Naive thymus-derived CD8-positive, alpha-beta T cell (primary cell): ENCODE measurements around the gene CLNK. TPM values are rescaled to one million over a fixed set of nuclear protein-coding genes. Genes with fewer than 3 reads are reported as not detected.
"Not testable (repeated sequence)": the region's sequence is repeated elsewhere in the genome, so short reads cannot be mapped to it uniquely, and the experiment has no call there.

Experiments
- ATAC-seq, 2 donors: fragments of 150-1000 bp; cut with Tn5 transposase in 1 of 2; sonication (Bioruptor Pico), chemical (Tn5 transposase) in 1 of 2; 1 replicate in 1 of 2; 2 replicates in 1 of 2; pipeline ENCODE4 v1.10.0; 2021; ENCODE audit warnings: mild to moderate bottlenecking in 2 of 2, moderate library complexity in 2 of 2
- POLR2A ChIA-PET: fragments of 350-600 bp; sonication (Branson Sonifier 250); formaldehyde crosslinking; loops from one replicate; lab custom pipeline; 2021; ENCODE audit warnings: antibody characterized with exemption; lab: Charles Lee
- DNase-seq, 10 donors: peaks; one replicate each; pipeline versions ENCODE4 v3.0.0 to v3.0.0-alpha.2; 2020 to 2022
- H3K27ac Mint-ChIP-seq, 10 donors: one replicate each; pipeline ENCODE4 v1.8.0; 2020 to 2022; ENCODE audit warnings: mild to moderate bottlenecking in 10 of 10, mixed read lengths in 10 of 10, moderate library complexity in 4 of 10, inconsistent platforms in 1 of 10
- H3K27me3 Mint-ChIP-seq, 5 donors: one replicate each; pipeline ENCODE4 v1.8.0; 2021 to 2022; ENCODE audit warnings: mixed read lengths in 5 of 5
- H3K36me3 Mint-ChIP-seq, 3 donors: one replicate each; pipeline ENCODE4 v1.8.0; 2020 to 2022; ENCODE audit warnings: mixed read lengths in 3 of 3, mild to moderate bottlenecking in 2 of 3, inconsistent platforms in 1 of 3
- H3K4me1 Mint-ChIP-seq, 4 donors: one replicate each; pipeline ENCODE4 v1.8.0; 2021 to 2022; ENCODE audit warnings: mixed read lengths in 4 of 4
- H3K4me3 Mint-ChIP-seq, 10 donors: one replicate each; pipeline ENCODE4 v1.8.0; 2020 to 2022; ENCODE audit warnings: mild to moderate bottlenecking in 10 of 10, mixed read lengths in 10 of 10, moderate library complexity in 6 of 10, inconsistent platforms in 1 of 10
- H3K9me3 Mint-ChIP-seq, 9 donors: one replicate each; pipeline ENCODE4 v1.8.0; 2020 to 2022; ENCODE audit warnings: mixed read lengths in 9 of 9, mild to moderate bottlenecking in 3 of 9, inconsistent platforms in 1 of 9, moderate library complexity in 1 of 9
- polyA plus RNA-seq, 3 donors: library from polyadenylated mRNA; unstranded; fragments of 300-500 nt; fragmentation: Illumina TruSeq; gene quantifications; one replicate each; pipeline ENCODE4 v1.2.3, GENCODE V29; 2021
- total RNA-seq, 8 experiments: library from RNA in 2 of 8; stranded (reverse) in 2 of 8; gene quantifications; one replicate each; pipeline ENCODE4 v1.2.3 and lab custom pipeline; 2021 to 2026

Gene CLNK
- total and polyA plus RNA-seq, 5 experiments from 2014 or later: not detected

- DNase-seq (no peak), ATAC-seq (no peak)
- POLR2A ChIA-PET: no interaction called here
- Mint-ChIP-seq H3K36me3 (no peaks in the 10 kb centered on the region), H3K27ac (peak overlapping the region in 2 of 10 donors; percentile 22 to 58), H3K9me3 (no peaks in the 10 kb centered on the region), H3K4me1 (peaks cover 0 to 12% (median 3%) of the 10 kb centered on the region in 4 donors), H3K27me3 (peaks cover 0 to 20% (median 2%) of the 10 kb centered on the region in 5 donors), H3K4me3 (peak overlapping the region in 2 of 10 donors; percentile 23 to 72)
Observed at GRCh38 chr4:10577508-10578426, 106.8 kb downstream of the CLNK start.

- no peaks in the 10 kb centered on the region for H3K36me3 Mint-ChIP-seq
- peak in 1 of 2 donors; percentile 54 for ATAC-seq
- POLR2A ChIA-PET: no interaction called here
- peaks cover 0 to 20% (median 2%) of the 10 kb centered on the region in 5 donors for H3K27me3 Mint-ChIP-seq
- no peaks in the 10 kb centered on the region for H3K9me3 Mint-ChIP-seq
- peak overlapping the region in 4 of 10 donors; percentile 20 to 64 (median 58) for H3K27ac Mint-ChIP-seq
- H3K4me1 Mint-ChIP-seq: peaks cover 0 to 12% (median 3%) of the 10 kb centered on the region in 4 donors
- peak in 2 of 10 donors; percentile 17 to 19 for DNase-seq
- peak overlapping the region in 4 of 10 donors; percentile 50 to 72 (median 60) for H3K4me3 Mint-ChIP-seq
Observed at GRCh38 chr4:10577018-10577417, 107.5 kb downstream of the CLNK start.

GRCh38 chr4:10576236-10576635 lies 108.3 kb downstream of the CLNK start:
- H3K27ac Mint-ChIP-seq: no peak overlapping the region
- no peaks in the 10 kb centered on the region for H3K9me3 Mint-ChIP-seq
- H3K27me3 Mint-ChIP-seq: peaks cover 0 to 20% (median 2%) of the 10 kb centered on the region in 5 donors
- H3K36me3 Mint-ChIP-seq: no peaks in the 10 kb centered on the region
- DNase-seq (no peak), ATAC-seq (no peak)
- peak overlapping the region in 1 of 10 donors; percentile 41 for H3K4me3 Mint-ChIP-seq
- POLR2A ChIA-PET: no interaction called here
- H3K4me1 Mint-ChIP-seq: peaks cover 0 to 12% (median 3%) of the 10 kb centered on the region in 4 donors

- H3K27me3 Mint-ChIP-seq: peaks cover 0 to 20% (median 2%) of the 10 kb centered on the region in 5 donors
- H3K4me3 Mint-ChIP-seq: no peak overlapping the region
- no peak for ATAC-seq
- H3K9me3 Mint-ChIP-seq: no peaks in the 10 kb centered on the region
- H3K27ac Mint-ChIP-seq: peak overlapping the region in 1 of 10 donors; percentile 73
- H3K36me3 Mint-ChIP-seq: no peaks in the 10 kb centered on the region
- H3K4me1 Mint-ChIP-seq: peaks cover 0 to 12% (median 3%) of the 10 kb centered on the region in 4 donors
- POLR2A ChIA-PET: no interaction called here
- no peak for DNase-seq
Observed at GRCh38 chr4:10575414-10575813, 109.2 kb downstream of the CLNK start.

- Mint-ChIP-seq H3K4me1 (peaks cover 0 to 12% (median 3%) of the 10 kb centered on the region in 4 donors), H3K27me3 (peaks cover 0 to 16% (median 2%) of the 10 kb centered on the region in 5 donors)
- H3K4me3 Mint-ChIP-seq, DNase-seq, H3K36me3 Mint-ChIP-seq, H3K9me3 Mint-ChIP-seq, POLR2A ChIA-PET, ATAC-seq, H3K27ac Mint-ChIP-seq: not testable (repeated sequence)
Observed at GRCh38 chr4:10574553-10574952, 110.0 kb downstream of the CLNK start.

- Mint-ChIP-seq H3K36me3 (no peaks in the 10 kb centered on the region), H3K4me1 (peaks cover 3 to 8% (median 6%) of the 10 kb centered on the region in 4 donors), H3K27me3 (peaks cover 0 to 13% (median 2%) of the 10 kb centered on the region in 5 donors), H3K9me3 (no peaks in the 10 kb centered on the region), H3K27ac (no peak overlapping the region), H3K4me3 (no peak overlapping the region)
- DNase-seq (no peak), ATAC-seq (no peak)
- POLR2A ChIA-PET: no interaction called here
Observed at GRCh38 chr4:10571909-10572308, 112.7 kb downstream of the CLNK start.

GRCh38 chr4:10569491-10569890 lies 115.1 kb downstream of the CLNK start:
- Mint-ChIP-seq H3K27me3 (peaks cover 0 to 5% (median 2%) of the 10 kb centered on the region in 5 donors), H3K27ac (no peak overlapping the region), H3K9me3 (no peaks in the 10 kb centered on the region), H3K36me3 (no peaks in the 10 kb centered on the region), H3K4me3 (no peak overlapping the region), H3K4me1 (peaks cover 0 to 7% (median 5%) of the 10 kb centered on the region in 4 donors)
- DNase-seq: no peak
- POLR2A ChIA-PET: no interaction called here
- ATAC-seq: no peak

- no peaks in the 10 kb centered on the region for H3K36me3 Mint-ChIP-seq
- H3K27me3 Mint-ChIP-seq: peaks cover 0 to 2% (median 0%) of the 10 kb centered on the region in 5 donors
- no peaks in the 10 kb centered on the region for H3K9me3 Mint-ChIP-seq
- H3K4me3 Mint-ChIP-seq: no peak overlapping the region
- POLR2A ChIA-PET: no interaction called here
- H3K4me1 Mint-ChIP-seq: peaks cover 0 to 7% (median 4%) of the 10 kb centered on the region in 4 donors
- H3K27ac Mint-ChIP-seq: no peak overlapping the region
- no peak for ATAC-seq
- no peak for DNase-seq
Observed at GRCh38 chr4:10567766-10568165, 116.8 kb downstream of the CLNK start.

GRCh38 chr4:10565166-10565780 lies 119.3 kb downstream of the CLNK start:
- H3K4me3 Mint-ChIP-seq: no peak overlapping the region
- no peaks in the 10 kb centered on the region for H3K36me3 Mint-ChIP-seq
- H3K27me3 Mint-ChIP-seq: peaks cover 0 to 5% (median 0%) of the 10 kb centered on the region in 5 donors
- no peaks in the 10 kb centered on the region for H3K9me3 Mint-ChIP-seq
- POLR2A ChIA-PET: no interaction called here
- ATAC-seq (no peak), DNase-seq (no peak)
- no peak overlapping the region for H3K27ac Mint-ChIP-seq
- H3K4me1 Mint-ChIP-seq: peaks cover 0 to 7% (median 4%) of the 10 kb centered on the region in 4 donors

GRCh38 chr4:10554694-10555093 lies 129.9 kb downstream of the CLNK start:
- H3K4me3 Mint-ChIP-seq: no peak overlapping the region
- H3K36me3 Mint-ChIP-seq: no peaks in the 10 kb centered on the region
- no peak overlapping the region for H3K27ac Mint-ChIP-seq
- peak in 9 of 10 donors; percentile 8 to 52 (median 42) for DNase-seq
- POLR2A ChIA-PET: no interaction called here
- peak; percentile 63 for ATAC-seq
- H3K27me3 Mint-ChIP-seq: peaks cover 1 to 26% (median 9%) of the 10 kb centered on the region in 5 donors
- H3K4me1 Mint-ChIP-seq: peaks cover 2 to 8% (median 4%) of the 10 kb centered on the region in 4 donors
- H3K9me3 Mint-ChIP-seq: no peaks in the 10 kb centered on the region

- no peak overlapping the region for H3K27ac Mint-ChIP-seq
- no peaks in the 10 kb centered on the region for H3K36me3 Mint-ChIP-seq
- no peaks in the 10 kb centered on the region for H3K9me3 Mint-ChIP-seq
- no peak for ATAC-seq
- H3K4me3 Mint-ChIP-seq: no peak overlapping the region
- POLR2A ChIA-PET: no interaction called here
- H3K4me1 Mint-ChIP-seq: peaks cover 2 to 8% (median 4%) of the 10 kb centered on the region in 4 donors
- DNase-seq: no peak
- peaks cover 2 to 26% (median 8%) of the 10 kb centered on the region in 5 donors for H3K27me3 Mint-ChIP-seq
Observed at GRCh38 chr4:10554121-10554520, 130.4 kb downstream of the CLNK start.

- no peak overlapping the region for H3K27ac Mint-ChIP-seq
- no peaks in the 10 kb centered on the region for H3K9me3 Mint-ChIP-seq
- ATAC-seq: no peak
- H3K27me3 Mint-ChIP-seq: peaks cover 4 to 24% (median 8%) of the 10 kb centered on the region in 5 donors
- peaks cover 2 to 8% (median 4%) of the 10 kb centered on the region in 4 donors for H3K4me1 Mint-ChIP-seq
- DNase-seq: no peak
- H3K4me3 Mint-ChIP-seq: no peak overlapping the region
- POLR2A ChIA-PET: no interaction called here
- H3K36me3 Mint-ChIP-seq: no peaks in the 10 kb centered on the region
Observed at GRCh38 chr4:10552591-10553280, 131.8 kb downstream of the CLNK start.
